NCI-H146 treated with DMSO at 0.1 percent for 48 hours (cell line): ENCODE results near the gene RAVER1.
"Not testable (repeated sequence)": the region's sequence is repeated elsewhere in the genome, so short reads cannot be mapped to it uniquely, and the experiment has no call there.

Experiments used
- DNase-seq: peaks from one replicate; lab custom pipeline; 2025; ENCODE audit not compliant: unreplicated experiment; lab: John Stamatoyannopoulos, UW

Gene RAVER1

GRCh38 chr19:10332965-10333757 lies at the start of gene RAVER1:
TSS of gene RAVER1 (minus strand) at chr19:10333529. CDS start at chr19:10333507, 22 bp downstream.
- DNase-seq: peak; percentile 94

GRCh38 chr19:10383223-10383499 lies 49.8 kb upstream of the RAVER1 start:
- not testable (repeated sequence) for DNase-seq

GRCh38 chr19:10380313-10381102 lies 47.2 kb upstream of the RAVER1 start, which contains the start of gene TYK2:
TSS of gene TYK2 (minus strand) at chr19:10380572. CDS start at chr19:10378406, 2,166 bp downstream.
- DNase-seq: peak; percentile 99

- no peak for DNase-seq
These were observed 46.6 kb upstream of the RAVER1 start for GRCh38 chr19:10379880-10380312.

GRCh38 chr19:10378124-10378523 lies 44.8 kb upstream of the RAVER1 start:
- no peak for DNase-seq

- DNase-seq: not testable (repeated sequence)
These were observed 43.9 kb upstream of the RAVER1 start for GRCh38 chr19:10377140-10377640.

GRCh38 chr19:10374931-10375330 lies 41.6 kb upstream of the RAVER1 start:
- DNase-seq: no peak

- no peak for DNase-seq
These were observed 39.4 kb upstream of the RAVER1 start for GRCh38 chr19:10372690-10373089.

GRCh38 chr19:10368101-10368803 lies 34.9 kb upstream of the RAVER1 start:
- no peak for DNase-seq

GRCh38 chr19:10366950-10367512 lies 33.7 kb upstream of the RAVER1 start:
- not testable (repeated sequence) for DNase-seq

GRCh38 chr19:10365518-10365917 lies 32.2 kb upstream of the RAVER1 start:
- DNase-seq: no peak

- no peak for DNase-seq
These were observed 31.3 kb upstream of the RAVER1 start for GRCh38 chr19:10364644-10365043.

- DNase-seq: no peak
These were observed 30.5 kb upstream of the RAVER1 start for GRCh38 chr19:10363789-10364281.

GRCh38 chr19:10362259-10362658 lies 28.9 kb upstream of the RAVER1 start:
- no peak for DNase-seq

- DNase-seq: no peak
These were observed 28.3 kb upstream of the RAVER1 start for GRCh38 chr19:10361569-10362011.

- DNase-seq: no peak
These were observed 23.1 kb upstream of the RAVER1 start for GRCh38 chr19:10356431-10356830.

GRCh38 chr19:10353793-10354391 lies 20.6 kb upstream of the RAVER1 start:
- DNase-seq: no peak

- no peak for DNase-seq
These were observed 19.7 kb upstream of the RAVER1 start for GRCh38 chr19:10352764-10353671.

GRCh38 chr19:10346509-10346908 lies 13.2 kb upstream of the RAVER1 start:
- DNase-seq: no peak
